SK-N-SH (cell line): ENCODE data around the gene NUTM2E.
"Not testable (repeated sequence)": the region's sequence is repeated elsewhere in the genome, so short reads cannot be mapped to it uniquely, and the experiment has no call there.

Experiments used
- CHD2 ChIP-seq: fragments of 150-350 bp; IDR thresholded peaks from 2 replicates; pipeline ENCODE4 v1.6.1; 2018; ENCODE audit warnings: low read length; ENCODE audit not compliant: partially characterized antibody
- CTCF ChIP-seq: fragments of 200-600 bp; sonication (generic); IDR thresholded peaks from 2 replicates; pipeline ENCODE4 v1.6.1; 2017; ENCODE audit warnings: antibody characterized with exemption, mild to moderate bottlenecking, moderate library complexity
- FOXM1 ChIP-seq: IDR thresholded peaks from 2 replicates; pipeline ENCODE4 v1.4.0; 2012; ENCODE audit warnings: low read depth, mild to moderate bottlenecking
- MAX ChIP-seq: IDR thresholded peaks from 2 replicates; pipeline ENCODE4 v1.4.0; 2012; ENCODE audit warnings: low read depth
- MXI1 ChIP-seq: IDR thresholded peaks from 2 replicates; pipeline ENCODE4 v1.6.1; 2012; ENCODE audit warnings: mild to moderate bottlenecking, low read depth, low read length, improper control_type of control experiment
- NFIC ChIP-seq: IDR thresholded peaks from 2 replicates; pipeline ENCODE4 v1.4.0; 2012; ENCODE audit warnings: borderline replicate concordance
- NRF1 ChIP-seq: IDR thresholded peaks from 2 replicates; pipeline ENCODE4 v1.6.1; 2012; ENCODE audit warnings: low read depth, mild to moderate bottlenecking, low read length
- POLR2AphosphoS5 ChIP-seq: IDR thresholded peaks from 2 replicates; pipeline ENCODE4 v1.6.1; 2012; ENCODE audit warnings: low read depth, low read length

GRCh38 chr10:79862269-79862668, 35.7 kb downstream of the NUTM2E start:
- TF ChIP-seq NFIC, CTCF, POLR2AphosphoS5, MXI1, NRF1, MAX, FOXM1, CHD2: not testable (repeated sequence)
